Astrocyte of the cerebellum (primary cell): ENCODE measurements around the gene ROMO1.

ENCODE experiments used
- DNase-seq: peaks from one replicate; pipeline ENCODE4 v3.0.0-alpha.2; 2011; ENCODE audit warnings: low read depth
- H3K4me3 ChIP-seq: 2 replicates; pipeline ENCODE4 v1.5.1; 2011; ENCODE audit warnings: mild to moderate bottlenecking, low read depth, low read length, moderate library complexity
- in situ Hi-C: cut with HindIII; loops from 2 replicates; pipeline ENCODE4 v1.10.0; 2017; ENCODE audit warnings: low sequenced_read_pairs
- TF ChIP-seq, protein P1 (sequence below): IDR thresholded peaks from 2 replicates; pipeline ENCODE4 v1.5.1; 2012; ENCODE audit warnings: low read length, low read depth, moderate library complexity, mild to moderate bottlenecking; ENCODE audit errors: missing control alignments

The ROMO1 gene

DNA sequence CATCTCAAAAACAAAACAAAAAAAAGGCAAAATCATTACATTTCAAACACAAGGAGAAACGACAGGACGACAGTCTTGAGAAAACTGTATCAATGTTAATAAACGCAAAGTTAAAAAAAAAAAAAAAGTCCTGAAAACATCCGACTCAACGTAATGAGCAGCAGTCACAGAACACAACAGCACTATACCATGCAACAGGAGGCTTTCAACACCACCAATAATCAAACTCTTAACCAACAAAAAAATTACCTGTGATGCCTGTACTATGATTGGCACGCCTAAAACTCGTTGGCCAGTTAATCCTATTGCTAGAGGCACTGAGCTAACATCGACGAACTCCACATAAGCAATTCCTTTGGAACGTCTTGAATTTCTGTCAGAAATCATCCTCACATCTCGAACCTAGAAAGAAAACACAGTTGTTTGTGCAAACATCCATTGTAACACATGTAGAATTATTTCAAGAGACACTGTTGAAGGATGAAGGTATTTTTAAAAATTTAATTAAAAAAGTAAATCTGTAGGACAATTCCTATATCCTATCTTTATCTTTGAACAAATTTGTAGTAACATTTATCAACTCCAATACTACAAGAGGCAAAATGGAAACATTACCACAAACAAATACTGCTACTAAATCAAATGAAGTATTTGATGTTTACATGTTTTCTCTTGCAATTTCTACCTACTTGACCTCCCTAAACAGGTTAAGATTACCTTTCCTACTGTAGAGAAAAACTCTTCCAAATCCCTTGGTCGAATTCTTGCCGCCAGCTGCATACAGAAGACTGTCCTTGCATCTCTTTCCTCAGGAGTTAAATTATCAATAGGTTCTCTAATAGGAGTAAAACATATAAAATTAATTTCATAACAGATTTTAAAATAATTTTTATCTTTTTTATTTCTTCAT is 25.4 kb downstream of the ROMO1 start:
- no peak for DNase-seq
- H3K4me3 ChIP-seq: no peak overlapping the region
- in situ Hi-C loops: no loop called here
- TF ChIP-seq, protein P1, sequence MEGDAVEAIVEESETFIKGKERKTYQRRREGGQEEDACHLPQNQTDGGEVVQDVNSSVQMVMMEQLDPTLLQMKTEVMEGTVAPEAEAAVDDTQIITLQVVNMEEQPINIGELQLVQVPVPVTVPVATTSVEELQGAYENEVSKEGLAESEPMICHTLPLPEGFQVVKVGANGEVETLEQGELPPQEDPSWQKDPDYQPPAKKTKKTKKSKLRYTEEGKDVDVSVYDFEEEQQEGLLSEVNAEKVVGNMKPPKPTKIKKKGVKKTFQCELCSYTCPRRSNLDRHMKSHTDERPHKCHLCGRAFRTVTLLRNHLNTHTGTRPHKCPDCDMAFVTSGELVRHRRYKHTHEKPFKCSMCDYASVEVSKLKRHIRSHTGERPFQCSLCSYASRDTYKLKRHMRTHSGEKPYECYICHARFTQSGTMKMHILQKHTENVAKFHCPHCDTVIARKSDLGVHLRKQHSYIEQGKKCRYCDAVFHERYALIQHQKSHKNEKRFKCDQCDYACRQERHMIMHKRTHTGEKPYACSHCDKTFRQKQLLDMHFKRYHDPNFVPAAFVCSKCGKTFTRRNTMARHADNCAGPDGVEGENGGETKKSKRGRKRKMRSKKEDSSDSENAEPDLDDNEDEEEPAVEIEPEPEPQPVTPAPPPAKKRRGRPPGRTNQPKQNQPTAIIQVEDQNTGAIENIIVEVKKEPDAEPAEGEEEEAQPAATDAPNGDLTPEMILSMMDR: no peak

DNA sequence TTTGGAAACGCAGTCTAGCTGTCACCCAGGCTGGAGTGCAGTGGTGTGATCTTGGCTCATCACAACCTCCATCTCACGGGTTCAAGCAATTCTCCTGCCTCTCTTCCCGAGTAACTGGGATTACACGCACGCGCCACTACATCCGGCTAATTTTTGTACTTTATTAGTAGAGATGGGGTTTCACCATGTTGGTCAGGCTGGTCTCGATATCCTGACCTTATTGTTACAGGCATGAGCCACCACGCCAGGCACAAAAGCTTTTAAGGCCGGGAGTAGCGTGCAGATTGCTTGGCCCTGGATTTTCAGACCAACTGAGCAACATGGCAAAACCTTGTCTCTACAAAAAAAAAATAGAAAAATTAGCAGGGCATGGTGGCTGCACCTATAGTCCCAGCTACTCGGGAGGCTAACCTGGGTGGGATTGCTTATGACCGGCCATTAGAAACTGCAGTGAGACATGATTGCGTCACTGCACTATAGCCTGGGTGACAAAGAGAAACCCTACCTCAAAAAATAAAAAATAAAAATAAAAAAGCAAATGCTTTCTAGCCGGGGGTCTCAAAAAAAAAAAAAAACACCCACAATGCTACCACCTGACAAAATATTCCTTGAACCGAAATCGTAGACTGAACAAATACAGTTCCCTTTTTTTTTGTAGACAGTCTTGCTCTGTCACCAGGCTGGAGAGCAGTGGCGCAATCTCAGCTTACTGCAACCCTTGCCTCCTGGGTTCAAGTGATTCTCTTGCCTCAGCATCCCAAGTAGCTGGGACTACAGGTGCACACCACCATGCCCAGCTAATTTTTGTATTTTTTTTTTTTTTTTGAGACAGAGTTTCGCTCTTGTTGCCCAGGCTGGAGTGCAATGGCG is 27.9 kb downstream of the ROMO1 start:
- no peak for DNase-seq
- TF ChIP-seq, protein P1: no peak
- no peak overlapping the region for H3K4me3 ChIP-seq
- in situ Hi-C loops: no loop called here

DNA sequence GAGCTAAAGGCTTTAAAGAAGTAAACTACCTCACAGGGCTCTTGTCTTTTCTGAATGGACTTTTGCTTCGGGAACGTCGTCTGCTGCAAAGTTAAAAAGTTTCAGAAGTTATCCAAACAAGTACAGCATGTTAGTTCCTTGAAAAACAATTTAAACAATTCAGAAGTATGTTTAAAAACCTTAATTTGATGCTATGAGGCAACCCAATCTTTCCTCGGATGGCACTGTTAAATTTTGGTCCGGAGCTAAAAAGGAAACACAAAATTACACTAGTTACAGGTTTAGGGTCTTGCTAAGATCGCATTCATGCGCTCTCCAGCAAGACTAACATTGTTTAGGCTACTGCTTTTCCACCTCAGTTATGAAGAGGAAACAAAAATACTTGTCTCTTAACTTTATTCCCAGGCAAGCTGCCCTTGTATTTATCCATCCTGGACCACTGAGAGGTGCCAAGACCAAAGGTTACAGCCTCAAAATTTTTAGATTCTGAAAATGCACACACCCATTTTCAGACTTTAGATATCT is 30.1 kb downstream of the ROMO1 start:
- DNase-seq: no peak
- TF ChIP-seq, protein P1: no peak
- in situ Hi-C loops: no loop called here
- H3K4me3 ChIP-seq: no peak overlapping the region

DNA sequence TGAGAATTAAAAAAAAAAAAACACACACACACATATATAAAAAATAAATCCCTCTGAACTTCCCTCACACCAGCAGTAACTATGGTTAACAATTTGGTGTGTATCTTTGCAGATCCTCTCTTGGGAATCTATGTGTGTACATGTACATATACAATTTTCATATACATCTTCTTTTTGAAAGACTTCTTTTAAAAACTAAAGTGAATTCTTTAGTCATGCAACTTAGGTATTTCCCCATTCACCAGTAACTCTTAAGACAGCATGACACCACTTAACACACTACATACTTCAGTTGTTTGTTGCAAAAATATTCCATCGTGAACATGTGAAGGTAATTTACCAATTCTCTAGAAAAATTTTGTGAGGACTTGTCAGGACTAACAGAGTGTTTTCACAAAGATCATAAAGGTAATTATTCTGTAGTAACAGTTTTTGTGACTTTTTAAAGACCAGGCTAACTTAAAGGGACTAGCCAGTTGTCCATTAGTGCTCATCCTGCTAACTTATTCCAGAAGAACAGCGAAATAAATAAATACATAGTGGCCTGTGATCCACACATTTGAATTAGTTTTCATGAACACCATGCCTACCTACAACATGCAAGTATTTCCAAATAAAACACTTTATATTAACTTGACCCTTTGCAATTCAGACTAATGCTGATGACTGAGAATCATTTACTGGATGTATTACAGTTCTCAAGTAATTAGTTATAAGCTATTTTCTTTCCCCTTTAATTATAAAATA is 30.8 kb downstream of the ROMO1 start:
- no peak overlapping the region for H3K4me3 ChIP-seq
- in situ Hi-C loops: loop anchor here (10.0 kb wide), 1 partner anchor 255 kb away; no protein-coding TSS in a partner anchor
- TF ChIP-seq, protein P1: no peak
- no peak for DNase-seq

DNA sequence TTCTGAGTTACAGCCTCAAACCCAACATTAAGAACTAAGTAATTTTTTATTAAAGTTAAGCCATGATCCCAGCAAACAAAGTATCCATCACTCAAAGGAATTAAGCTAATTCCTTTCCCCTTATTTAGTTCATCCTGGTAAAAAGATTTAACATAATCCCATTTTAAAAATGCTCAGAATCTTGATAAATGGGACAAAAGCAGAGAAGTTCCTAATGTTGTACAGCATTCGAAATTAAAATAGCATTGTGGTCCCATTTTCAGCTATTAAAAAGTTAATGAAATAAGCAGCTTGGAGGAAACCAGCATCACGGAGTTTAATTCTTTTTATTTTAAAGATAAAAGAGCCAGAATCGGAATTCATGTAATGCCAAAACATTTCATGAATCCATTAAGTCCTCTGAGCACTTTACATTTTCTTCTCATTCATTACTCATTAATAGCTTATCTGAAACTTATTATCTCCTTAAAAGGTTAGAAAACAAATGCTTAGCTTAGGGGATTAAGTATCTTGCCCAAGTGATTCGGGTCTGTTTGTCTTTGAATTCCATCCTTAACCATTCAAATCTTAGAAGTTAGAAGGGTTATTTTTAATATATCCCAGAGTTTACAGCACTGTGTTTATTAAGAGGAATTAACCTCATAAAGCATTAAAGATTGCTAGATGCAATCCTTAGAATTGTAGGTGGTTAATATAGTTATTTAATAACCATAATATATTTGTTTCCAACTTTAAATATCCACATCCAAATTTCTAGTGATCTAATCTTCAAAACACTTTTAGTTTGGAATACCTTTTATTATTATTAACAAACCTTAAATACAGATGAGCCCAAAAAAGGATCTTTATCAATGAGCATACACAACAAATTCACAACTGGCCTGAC is 31.6 kb downstream of the ROMO1 start:
- DNase-seq: no peak
- in situ Hi-C loops: loop anchor here (10.0 kb wide), 1 partner anchor 256 kb away; no protein-coding TSS in a partner anchor
- no peak overlapping the region for H3K4me3 ChIP-seq
- TF ChIP-seq, protein P1: no peak
